Measurements from ENCODE around the gene NNAT.

NNAT gene

DNA sequence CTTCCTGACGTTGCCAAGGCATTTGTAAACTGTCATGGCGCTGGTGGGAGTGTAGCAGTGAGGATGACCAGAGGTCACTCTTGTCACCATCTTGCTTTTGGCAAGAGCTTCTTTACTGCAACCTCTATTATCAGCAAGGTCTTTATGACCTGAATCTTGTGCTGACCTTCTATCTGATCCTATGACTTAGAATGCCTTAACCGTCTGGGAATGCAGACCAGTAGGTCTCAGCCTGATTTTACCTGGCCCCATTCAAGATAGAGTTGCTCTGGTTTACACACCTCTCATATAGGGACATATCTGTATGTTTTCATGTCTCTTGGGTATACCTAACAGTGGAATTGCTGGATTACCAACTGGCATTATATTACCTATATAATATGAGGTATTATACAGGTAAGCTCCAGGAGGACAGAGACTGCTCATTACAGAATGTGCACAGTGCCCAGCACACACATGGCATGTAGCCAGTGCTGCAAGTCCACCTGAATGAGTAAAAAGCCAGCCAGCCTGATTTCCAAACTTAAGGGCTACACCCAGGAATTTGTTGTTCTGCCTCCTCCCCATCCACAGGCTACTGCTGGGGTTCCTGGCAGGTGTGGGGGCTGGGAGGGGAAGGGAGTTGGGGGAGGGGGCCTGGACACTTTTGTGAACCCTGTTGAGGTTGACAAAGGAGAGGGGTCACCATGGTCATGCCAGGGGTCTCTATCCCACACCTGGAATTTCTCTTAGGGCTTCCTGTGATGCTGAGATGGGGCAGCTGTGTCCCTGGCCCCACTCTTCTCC is 41.8 kb downstream of the NNAT start:
- Histone ChIP-seq H3K4me3 (no peak overlapping the region), H3K27ac (no peak overlapping the region)
- DNase-seq (ENCODE audit: low spot score): no peak
- TF ChIP-seq, protein P1, sequence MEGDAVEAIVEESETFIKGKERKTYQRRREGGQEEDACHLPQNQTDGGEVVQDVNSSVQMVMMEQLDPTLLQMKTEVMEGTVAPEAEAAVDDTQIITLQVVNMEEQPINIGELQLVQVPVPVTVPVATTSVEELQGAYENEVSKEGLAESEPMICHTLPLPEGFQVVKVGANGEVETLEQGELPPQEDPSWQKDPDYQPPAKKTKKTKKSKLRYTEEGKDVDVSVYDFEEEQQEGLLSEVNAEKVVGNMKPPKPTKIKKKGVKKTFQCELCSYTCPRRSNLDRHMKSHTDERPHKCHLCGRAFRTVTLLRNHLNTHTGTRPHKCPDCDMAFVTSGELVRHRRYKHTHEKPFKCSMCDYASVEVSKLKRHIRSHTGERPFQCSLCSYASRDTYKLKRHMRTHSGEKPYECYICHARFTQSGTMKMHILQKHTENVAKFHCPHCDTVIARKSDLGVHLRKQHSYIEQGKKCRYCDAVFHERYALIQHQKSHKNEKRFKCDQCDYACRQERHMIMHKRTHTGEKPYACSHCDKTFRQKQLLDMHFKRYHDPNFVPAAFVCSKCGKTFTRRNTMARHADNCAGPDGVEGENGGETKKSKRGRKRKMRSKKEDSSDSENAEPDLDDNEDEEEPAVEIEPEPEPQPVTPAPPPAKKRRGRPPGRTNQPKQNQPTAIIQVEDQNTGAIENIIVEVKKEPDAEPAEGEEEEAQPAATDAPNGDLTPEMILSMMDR (IDR thresholded peaks at IDR 0.05): no peak

DNA sequence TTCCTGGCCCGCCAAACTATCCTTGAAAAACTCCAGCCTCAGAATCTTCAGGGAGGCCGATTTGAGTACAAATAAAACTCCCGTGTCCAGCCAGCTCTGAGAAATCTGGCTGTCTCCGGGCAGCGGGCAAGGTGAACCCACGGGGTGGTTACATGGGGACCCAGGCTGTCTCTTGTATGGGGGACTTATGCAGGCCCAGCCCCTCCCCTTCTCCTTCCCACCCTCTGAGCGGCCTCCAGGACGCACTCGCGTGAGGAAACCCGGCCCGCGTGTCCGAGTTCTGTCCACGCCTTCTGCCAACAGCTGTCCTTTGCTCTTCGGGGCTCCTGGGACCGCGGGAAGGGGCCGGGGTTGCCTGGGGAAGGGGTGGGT is 43.0 kb downstream of the NNAT start:
- no peak for DNase-seq (ENCODE audit: low spot score)
- H3K4me3 ChIP-seq: peak overlapping the region; percentile 2
- TF ChIP-seq, protein P1 (IDR thresholded peaks at IDR 0.05): no peak
- no peak overlapping the region for H3K27ac ChIP-seq

DNA sequence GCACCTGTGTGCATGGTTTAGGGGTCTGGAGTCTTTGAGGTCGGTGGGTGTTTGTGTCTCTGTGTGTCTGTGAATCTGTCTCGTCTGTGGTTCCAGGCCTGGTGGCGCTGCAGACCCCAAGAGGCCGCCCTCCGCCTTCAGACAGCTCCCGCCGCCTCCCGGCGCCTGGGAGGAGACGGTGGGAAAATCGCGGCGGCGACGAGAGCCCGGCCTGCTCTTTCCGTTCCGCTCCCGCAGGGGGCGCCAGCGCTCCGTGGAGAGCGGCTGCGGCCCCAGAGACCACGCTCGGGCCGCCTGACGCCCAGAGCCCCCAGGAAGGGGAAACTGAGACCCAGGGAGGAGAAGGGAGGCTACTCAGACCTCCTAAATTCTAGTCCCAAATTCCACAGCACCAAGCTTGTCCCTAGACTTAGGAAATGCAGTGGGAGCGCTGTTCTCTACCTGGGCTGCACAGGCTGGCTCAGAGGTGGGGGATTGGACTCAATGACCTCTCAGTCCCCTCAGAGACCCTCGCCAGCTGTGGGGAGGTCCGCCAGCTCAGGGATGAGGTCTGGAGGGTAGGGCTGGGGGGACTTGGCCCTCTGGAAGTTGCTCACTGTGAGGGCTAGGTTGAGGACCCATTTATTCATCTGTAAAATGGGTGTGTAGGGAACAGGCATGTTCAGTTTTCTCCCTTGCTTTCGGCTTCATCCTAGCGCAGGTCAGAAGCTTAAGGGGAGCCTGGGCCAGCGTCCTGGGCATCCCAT is 43.5 kb downstream of the NNAT start:
- TF ChIP-seq, protein P1 (IDR thresholded peaks at IDR 0.05): peak; percentile 90
- Histone ChIP-seq H3K27ac (no peak overlapping the region), H3K4me3 (peak overlapping the region; percentile 2)
- DNase-seq (ENCODE audit: low spot score): no peak

DNA sequence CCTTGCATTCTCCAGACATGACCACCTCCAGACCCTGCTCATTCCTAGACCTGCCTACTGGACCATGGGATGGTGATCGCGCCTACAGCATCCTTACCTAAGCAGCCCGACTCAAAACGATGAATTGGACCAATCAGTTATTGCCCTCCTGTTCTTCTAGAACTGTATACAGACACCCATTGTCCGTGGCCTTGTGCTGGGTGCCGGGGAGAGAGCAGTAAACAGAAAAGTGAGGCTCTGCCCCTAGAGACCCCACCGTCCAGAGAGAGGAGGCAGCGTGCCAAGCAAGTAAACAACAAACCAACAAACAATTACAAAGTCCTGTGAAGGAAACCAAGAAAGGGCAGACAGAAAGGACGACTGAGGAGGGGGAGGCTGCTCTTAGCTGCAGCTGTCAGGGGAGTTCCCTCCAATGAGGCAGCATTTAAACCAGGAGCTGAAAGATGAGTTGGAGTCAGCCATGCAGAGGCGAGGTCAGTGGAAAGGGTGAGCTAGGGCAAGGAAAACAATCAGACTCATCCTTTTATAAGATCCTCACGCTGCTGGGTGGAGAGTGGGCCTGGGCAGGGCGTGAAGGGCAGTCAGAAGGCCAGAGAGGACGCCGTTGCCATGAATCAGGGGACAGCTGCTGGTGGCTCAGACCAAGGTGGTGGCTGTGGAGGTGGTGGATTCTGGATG is 44.2 kb downstream of the NNAT start:
- TF ChIP-seq, protein P1 (IDR thresholded peaks at IDR 0.05): no peak
- no peak for DNase-seq (ENCODE audit: low spot score)
- H3K4me3 ChIP-seq: no peak overlapping the region
- H3K27ac ChIP-seq: no peak overlapping the region

DNA sequence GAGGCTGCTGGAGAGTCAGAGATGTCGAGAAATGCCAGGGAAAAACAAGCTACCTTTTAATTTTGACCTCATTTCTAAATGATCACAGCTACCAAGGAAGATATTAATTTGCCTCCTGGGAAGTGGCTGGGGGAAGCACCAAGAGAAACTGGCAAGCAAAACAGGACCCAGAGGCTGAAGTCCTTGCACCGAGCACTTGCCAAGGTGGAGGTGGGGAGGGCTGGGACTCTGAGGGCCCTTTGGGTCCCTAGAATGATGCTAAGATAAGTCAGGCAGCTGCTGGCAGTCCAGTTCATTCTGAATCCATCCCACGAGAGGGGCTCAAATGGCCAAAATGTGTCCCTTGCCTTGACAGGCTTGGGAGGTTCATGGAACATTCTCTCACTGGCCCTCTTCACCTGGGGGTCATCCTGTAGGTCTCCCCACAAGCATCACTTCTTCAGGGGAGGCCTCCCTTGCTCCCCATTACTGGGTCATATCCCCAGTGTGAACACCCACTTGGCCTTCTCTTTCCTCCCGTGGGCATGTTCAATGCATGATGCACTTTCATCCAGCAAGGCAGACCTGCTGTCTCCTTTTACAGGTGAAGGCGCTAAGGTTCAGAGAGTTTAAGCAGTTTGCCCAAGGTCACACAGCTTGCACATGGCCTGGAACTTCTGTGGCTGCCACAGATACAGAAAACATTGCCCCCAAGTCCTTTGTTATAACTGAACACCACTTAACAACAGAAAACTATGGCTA is 45.7 kb downstream of the NNAT start:
- Histone ChIP-seq H3K4me3 (no peak overlapping the region), H3K27ac (no peak overlapping the region)
- no peak for DNase-seq (ENCODE audit: low spot score)
- TF ChIP-seq, protein P1 (IDR thresholded peaks at IDR 0.05): no peak

DNA sequence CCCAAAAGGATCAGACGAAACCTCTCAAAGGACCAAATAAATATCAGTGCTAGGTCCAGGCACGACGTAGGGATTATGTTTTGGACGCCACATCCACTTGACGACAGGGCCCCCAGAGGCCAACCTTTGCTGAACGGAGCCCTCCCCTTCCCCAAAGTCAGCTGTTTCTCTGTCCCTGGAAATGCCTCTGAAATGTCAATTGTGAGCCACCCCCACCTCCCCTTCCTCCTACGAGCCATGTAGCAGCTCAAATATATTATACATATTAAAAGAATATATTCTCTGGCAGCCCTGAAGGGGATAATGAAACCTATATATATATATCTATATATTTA is 46.2 kb downstream of the NNAT start:
- H3K27ac ChIP-seq: no peak overlapping the region
- DNase-seq (ENCODE audit: low spot score): no peak
- TF ChIP-seq, protein P1 (IDR thresholded peaks at IDR 0.05): no peak
- H3K4me3 ChIP-seq: no peak overlapping the region

All from coronary artery (tissue), 2 donors.